Stimulated activated CD4-positive, alpha-beta T cell treated with anti-CD3 and anti-CD28 coated beads, Interleukin-15, amount 100 ng/mL, for 48 hours (primary cell): ENCODE data around the gene AUNIP.

Experiments
- DNase-seq, 2 donors: peaks; one replicate each; pipeline ENCODE4 v3.0.0-alpha.2; 2020; ENCODE audit warnings: low read depth in 2 of 2

The AUNIP gene

DNA sequence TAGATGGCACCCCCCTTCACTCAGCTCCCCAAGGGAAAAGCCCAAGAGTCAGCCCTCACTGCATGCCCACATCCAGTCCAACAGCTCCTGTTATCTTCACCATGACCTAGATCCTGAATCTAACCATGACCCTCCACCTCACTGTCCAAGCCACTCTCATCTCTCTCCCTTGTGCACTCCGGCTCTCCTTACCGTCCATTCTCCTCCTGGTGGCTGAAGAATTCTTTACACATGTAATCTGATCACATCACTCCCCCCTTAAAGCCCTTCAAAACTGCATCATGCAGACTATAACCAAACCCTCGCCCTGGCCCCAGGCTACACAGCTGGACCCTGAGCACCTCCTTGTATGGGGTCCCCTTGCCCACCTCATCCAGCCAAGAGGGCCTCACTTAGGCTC is 30.2 kb upstream of the AUNIP start:
- no peak for DNase-seq

DNA sequence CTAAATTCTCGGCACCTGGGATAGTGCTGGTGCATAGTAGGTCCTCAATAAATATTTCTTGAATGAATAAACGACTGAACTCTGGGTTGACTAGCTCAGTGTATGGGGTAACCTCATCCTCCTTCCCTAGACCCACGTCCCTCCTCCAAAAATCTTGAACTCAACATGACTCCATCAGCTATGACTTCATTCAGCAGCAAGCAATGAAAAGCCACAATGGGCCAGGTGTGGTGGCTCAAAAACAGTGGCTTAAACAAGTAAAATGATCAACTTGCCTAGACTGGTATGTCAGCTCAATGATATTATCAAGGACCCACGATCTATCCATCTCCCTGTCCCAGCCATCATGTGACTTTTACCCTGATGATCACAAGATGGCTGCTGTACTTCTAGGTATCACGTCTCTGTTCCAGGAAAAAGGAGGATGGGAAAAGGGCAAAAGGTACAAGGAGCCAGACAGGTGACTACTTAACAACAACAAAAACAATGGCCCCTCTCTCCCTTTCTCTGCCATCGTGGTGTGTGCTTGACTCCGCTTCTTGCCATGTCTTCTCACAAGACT is 29.2 kb upstream of the AUNIP start:
- no peak for DNase-seq

DNA sequence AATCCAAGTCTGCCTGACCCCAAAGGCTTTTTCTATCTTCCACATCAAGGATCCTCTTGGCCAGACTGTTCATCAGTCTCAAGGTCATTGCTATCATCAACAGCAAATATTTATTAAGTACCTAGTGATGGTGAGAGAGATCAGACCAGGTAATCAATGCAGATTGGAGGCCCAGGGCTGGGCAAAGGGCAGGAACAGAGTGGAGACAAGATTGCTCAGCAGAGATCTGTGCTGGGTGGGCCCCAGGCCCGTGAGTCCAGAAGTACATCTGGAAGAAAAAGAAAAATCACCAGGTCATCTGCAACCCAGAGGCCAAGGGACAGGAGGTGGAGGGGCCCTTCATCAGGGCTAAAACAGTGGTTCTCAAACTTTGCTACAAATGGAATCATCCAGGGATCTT is 26.3 kb upstream of the AUNIP start:
- DNase-seq = no peak

DNA sequence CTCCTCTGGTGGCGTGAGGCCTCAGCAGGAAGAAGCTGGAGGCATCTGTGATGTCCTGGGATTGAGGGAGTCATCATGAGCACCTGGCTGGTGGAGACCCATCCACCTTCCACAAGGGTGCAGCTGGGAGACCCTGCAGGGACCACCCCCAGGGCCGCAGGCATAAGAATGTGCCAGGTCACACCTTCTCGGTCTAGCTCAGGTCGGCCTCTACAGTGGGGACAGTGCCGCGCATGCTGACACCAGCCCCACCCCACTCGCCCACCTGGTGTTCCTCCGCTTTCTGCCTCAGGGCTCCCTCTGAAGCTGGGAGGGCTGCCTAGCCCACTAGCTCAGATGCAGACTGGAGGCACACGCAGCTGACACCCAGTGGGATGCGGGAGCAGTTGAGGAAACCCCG is 22.0 kb upstream of the AUNIP start:
- no peak for DNase-seq

GRCh38 chr1:25880518-25880917 is 21.3 kb upstream of the AUNIP start:
- DNase-seq = no peak

DNA sequence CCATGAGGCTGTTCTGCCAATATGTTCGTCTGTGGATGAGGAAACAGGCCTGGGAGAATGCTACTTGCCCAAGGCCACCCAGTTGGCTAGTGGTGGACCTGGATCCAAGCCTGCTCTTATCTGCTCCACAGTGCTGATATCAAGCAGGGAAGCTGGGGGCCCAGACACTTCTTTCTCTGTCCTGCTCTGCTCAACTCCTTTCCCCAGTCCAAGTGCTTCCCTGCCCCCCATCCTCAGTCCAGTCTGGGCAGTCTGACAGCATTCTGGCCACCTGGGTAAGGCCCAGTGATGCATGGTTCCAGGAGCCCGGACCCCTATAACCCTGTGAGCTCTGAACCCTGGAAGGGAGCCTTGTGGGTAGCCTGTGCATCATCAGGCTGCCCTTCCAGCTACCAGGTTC is 20.4 kb upstream of the AUNIP start:
- no peak for DNase-seq

DNA sequence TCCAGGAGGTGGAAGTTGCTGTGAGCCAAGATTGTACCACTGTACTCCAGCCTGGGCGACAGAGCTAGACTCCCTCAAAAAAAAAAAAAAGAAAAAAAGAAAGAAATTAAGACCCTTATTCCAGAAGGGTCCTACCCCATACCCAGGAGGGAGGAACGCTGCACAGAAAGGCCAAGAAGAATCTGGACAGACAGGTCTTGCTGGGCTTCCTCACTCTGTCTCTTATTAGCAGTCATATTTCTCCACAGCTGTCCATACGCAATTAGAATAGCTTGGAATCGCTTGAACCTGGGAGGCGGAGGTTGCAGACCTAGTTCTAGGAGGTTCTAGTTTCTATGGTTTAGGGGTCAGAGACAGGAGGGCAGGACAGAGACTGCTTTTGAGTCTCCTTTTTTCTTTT is 19.4 kb upstream of the AUNIP start:
- DNase-seq = no peak

DNA sequence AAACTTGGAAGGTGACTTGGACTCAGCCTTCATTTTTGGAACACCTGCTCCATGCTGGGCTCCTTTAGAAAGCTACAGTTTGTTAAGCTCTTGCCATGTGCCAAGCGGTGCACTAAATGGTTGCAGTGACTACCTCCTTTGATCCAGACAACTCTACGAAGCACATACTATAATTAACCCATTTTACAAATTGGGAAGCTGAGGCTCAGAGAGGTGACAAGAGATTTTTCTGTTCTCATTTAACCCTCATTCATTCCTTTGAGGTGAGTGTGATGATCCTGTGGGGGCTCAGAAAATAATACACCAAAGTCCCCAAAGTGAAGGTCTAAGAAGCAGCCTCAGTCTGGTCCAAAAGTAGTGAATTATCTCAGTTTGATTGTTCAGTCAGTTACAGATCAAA is 17.9 kb upstream of the AUNIP start:
- no peak for DNase-seq

- no peak for DNase-seq
These were observed 17.4 kb upstream of the AUNIP start for GRCh38 chr1:25876693-25877077.

DNA sequence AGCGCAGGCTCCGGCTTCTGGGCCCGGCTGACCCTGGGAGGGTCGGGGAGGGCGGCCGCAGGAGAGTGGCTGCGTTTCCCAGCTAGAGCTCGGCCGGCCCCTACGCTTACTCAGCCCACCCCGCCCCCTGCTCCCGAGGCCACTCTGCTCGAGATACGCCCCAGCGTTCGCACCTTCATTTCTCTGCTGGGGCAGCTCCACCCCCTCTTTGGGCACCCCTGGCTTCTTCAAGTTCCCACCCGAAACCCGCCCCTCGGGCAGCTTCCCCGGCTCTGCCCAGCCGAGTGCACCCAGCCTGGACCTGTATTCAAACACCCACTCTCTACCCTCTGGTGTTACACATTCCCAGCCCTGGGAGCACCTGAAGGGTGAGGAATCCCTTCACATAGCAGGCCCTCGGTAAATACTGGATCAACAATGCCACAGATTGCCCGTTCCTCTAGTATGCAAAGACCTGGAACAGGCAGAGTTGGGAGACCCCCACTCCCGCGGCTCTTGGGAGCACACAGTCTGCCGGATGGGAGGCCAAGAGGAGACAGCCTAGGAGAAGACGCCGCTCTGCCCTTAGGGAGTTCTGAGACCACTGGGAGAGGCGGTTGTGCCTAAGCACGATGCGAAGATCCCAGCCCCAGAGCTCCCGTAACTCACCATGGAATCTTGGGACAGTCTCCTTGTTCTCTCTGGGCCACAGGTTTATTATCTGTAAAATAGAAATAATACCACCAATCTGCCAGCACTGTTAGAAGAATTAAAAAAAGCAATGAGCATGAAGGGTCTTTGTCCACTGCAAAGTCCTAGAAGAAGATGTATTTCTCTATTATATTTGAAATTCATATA is 16.8 kb upstream of the AUNIP start:
- no peak for DNase-seq

DNA sequence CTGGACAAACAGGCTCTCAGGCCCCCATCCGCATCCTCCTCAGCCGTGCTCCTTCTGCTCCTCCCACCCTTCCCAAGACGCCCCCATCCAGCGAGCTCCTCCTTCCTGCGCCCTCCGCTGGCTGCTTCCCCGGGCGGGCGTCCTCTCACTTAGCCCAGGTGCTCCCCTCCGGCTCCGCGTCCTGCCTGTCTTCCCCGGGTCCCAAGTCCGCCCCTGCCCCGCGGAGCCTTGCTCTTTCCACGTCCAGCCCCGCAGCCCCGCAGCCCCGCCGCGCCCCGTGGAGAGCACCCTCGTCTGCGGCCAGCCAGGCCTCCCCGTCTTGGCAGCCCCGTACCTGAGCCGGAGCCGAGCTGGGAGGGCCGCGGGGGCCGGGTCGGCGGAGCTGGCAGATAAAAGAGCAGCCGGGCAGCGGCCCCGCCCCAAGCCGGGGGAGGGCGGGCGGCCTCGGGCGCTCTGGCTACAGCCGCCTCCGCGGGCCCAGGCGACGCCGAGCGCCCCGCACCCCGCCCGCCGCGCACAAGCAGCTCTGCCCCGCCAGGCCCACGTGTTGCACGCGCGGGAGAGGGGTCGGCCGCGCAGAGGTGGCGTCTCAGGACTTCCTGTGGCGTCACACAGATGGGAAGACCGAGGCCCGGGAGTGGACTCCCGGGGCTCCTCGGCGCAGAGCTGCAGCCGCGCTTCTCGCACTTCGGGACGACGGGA is 16.0 kb upstream of the AUNIP start, which contains the start of gene PAQR7:
Gene PAQR7 (minus strand): TSS at position 555 of the 702 bp plus-strand sequence. CDS start 11,869 bp downstream, outside the sequence.
- peak; percentile 40 to 48 for DNase-seq

GRCh38 chr1:25874635-25875153 is 15.4 kb upstream of the AUNIP start:
- no peak for DNase-seq

GRCh38 chr1:25874209-25874608 is 15.0 kb upstream of the AUNIP start:
- no peak for DNase-seq

- no peak for DNase-seq
These were observed 13.9 kb upstream of the AUNIP start for GRCh38 chr1:25873120-25873519.

GRCh38 chr1:25872713-25873112 is 13.5 kb upstream of the AUNIP start:
- DNase-seq = no peak

- DNase-seq = no peak
These were observed 12.6 kb upstream of the AUNIP start for GRCh38 chr1:25871704-25872494.

DNA sequence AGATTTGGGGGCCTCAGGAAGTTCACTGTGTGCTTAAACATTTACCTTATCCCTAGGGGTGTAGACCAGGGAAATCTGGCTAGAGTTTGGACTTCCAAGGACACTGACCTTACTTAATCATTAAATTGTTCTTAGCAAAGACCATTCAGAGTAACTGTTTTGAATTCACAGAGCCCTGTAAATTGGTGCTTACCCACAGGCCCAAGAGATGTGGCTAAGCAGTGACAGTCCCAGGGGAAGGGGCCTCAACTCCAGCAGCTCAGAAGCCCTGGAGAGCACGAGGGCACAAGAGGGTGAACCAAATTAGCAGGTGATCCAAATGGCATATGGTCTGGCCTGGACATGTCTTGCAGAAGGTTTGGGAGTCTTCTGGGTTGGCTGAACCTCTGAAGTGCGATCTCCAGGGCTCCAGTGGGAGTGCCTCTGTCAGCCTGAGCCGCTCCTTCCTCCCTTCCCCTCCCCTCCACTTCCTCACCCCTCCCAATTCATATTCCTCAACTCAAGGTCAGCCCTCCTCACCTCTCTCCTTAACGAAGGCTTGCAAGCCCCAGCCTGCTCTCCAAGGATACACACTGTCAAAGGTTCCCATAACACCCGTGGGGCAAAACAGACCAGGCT is 11.9 kb upstream of the AUNIP start:
- DNase-seq = no peak

DNA sequence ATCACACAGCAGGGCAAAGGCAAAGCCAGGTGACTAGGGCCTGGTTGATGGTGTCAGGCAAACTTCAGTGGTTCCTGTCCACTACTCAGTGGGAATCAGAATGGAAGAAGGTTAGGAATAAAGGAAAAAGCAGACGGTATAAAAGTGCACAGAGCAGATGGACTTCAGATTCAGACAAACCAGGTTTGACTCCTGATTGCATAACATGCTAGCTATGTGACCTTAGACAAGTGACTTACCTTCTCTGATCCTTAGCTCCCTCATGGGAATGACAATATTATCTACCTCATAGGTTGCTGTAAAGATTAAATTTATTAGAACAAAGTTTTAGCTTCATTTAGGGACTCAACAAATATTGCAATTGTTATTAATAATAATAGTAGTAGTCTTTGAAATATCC is 11.4 kb upstream of the AUNIP start:
- DNase-seq = no peak

- DNase-seq = no peak
These were observed 10.8 kb upstream of the AUNIP start for GRCh38 chr1:25869909-25870606.

DNA sequence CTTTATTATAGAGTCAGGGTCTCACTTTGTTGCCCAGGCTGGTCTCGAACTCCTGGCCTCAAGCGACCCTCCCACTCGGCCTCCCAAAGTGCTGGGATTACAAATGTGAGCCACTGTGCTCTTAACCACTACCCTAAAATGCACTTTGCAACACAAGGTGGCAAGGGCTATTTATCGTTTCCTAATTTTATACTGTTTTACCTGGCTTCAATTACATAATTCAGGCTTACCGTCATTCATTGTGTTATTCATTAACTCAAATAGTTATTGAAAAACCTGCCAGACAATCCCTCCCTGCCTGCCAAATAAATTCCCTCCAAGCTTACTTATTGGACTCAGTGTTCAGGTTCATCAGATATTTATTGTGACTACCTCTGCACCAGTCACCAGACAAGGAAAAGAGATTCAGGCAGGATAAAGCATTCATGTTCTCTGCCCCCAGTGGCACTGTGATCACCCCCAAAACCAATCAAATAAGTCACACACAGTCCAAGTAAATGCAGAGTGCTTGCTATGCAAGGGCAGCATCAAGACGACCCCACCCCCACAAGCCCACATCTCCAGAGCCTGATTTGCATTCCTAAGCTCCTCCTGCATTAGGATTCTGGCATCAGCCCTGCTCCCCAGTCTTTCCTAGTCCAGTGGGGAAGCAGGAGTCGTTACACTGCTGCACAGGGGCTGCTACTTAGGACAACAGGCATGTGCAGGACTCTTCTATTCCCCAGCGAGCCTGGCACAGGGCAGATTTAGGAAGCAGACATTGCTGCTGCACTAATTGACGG is 8.1 kb upstream of the AUNIP start:
- DNase-seq = no peak
